ENCODE measurements around the gene PDAP1.
"Not testable (repeated sequence)": the region's sequence is repeated elsewhere in the genome, so short reads cannot be mapped to it uniquely, and the experiment has no call there.

DNA sequence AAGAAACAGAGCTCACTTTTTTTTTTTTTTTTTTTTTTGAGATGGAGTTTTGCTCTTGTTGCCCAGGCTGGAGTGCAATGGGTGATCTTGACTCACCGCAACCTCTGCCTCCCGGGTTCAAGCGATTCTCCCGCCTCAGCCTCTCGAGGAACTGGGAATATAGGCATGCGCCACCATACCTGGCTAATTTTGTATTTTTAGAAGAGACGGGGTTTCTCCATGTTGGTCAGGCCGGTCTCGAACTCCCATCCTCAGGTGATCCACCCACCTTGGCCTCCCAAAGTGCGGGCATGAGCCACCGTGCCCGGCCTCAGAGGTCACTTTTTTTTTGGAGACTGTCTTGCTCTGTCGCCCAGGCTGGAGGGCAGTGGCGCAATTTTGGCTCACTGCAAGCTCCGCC is 49.9 kb downstream of the PDAP1 start:
- TF ChIP-seq, protein P1, sequence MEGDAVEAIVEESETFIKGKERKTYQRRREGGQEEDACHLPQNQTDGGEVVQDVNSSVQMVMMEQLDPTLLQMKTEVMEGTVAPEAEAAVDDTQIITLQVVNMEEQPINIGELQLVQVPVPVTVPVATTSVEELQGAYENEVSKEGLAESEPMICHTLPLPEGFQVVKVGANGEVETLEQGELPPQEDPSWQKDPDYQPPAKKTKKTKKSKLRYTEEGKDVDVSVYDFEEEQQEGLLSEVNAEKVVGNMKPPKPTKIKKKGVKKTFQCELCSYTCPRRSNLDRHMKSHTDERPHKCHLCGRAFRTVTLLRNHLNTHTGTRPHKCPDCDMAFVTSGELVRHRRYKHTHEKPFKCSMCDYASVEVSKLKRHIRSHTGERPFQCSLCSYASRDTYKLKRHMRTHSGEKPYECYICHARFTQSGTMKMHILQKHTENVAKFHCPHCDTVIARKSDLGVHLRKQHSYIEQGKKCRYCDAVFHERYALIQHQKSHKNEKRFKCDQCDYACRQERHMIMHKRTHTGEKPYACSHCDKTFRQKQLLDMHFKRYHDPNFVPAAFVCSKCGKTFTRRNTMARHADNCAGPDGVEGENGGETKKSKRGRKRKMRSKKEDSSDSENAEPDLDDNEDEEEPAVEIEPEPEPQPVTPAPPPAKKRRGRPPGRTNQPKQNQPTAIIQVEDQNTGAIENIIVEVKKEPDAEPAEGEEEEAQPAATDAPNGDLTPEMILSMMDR (IDR thresholded peaks at IDR 0.05) = not testable (repeated sequence)
- TF ChIP-seq EP300, POLR2A, POLR2AphosphoS5 (IDR thresholded peaks at IDR 0.05): not testable (repeated sequence)
